Measurements from ENCODE around the gene STYXL2.

DNA sequence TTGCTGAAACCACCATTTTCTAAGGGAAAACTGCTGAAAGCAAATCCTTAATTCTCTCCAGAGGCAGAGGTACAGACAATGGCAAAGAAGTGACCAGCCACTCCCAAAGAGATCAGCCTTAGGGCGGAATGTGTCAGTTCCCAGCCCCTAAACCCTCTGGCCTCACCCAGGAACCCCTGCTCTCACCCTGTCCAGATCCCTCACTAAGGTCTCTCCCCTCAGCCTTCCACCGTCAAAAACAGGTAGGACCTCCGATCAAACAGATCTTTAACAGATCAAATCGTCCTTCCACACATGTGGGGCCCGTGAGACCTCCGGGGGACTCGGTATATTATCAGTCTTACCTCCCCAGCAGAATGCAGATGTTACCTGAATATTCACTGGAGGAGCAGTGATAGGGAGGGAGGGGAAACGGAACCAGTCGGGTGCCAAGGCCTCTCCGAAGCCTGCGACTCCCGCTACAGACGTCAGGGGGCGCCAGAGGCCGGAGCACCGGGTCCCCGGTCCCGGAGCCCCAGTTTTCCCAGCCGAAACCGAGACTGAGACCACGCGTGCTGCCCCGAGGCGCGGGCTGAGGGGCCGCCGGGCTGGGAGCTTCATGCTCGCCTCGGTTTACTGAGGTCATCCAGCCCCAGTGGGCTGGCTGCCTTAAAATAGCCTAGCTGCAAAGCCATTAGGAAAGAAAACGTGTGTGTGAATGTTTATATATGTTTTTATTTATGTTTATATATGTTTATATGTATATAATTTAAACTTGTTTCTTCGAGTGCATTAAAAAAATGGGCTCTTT, 27.3 kb upstream of the STYXL2 start:
- TF ChIP-seq, protein P1, sequence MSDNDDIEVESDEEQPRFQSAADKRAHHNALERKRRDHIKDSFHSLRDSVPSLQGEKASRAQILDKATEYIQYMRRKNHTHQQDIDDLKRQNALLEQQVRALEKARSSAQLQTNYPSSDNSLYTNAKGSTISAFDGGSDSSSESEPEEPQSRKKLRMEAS (IDR thresholded peaks at IDR 0.05; ENCODE audit: low read depth, low read length), result peak; percentile 47; the same call in 1 of the 2 replicates
- TF ChIP-seq, protein P2, sequence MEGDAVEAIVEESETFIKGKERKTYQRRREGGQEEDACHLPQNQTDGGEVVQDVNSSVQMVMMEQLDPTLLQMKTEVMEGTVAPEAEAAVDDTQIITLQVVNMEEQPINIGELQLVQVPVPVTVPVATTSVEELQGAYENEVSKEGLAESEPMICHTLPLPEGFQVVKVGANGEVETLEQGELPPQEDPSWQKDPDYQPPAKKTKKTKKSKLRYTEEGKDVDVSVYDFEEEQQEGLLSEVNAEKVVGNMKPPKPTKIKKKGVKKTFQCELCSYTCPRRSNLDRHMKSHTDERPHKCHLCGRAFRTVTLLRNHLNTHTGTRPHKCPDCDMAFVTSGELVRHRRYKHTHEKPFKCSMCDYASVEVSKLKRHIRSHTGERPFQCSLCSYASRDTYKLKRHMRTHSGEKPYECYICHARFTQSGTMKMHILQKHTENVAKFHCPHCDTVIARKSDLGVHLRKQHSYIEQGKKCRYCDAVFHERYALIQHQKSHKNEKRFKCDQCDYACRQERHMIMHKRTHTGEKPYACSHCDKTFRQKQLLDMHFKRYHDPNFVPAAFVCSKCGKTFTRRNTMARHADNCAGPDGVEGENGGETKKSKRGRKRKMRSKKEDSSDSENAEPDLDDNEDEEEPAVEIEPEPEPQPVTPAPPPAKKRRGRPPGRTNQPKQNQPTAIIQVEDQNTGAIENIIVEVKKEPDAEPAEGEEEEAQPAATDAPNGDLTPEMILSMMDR (IDR thresholded peaks at IDR 0.05; ENCODE audit: low read depth, low read length), result peak; percentile 87
